SK-N-MC (cell line): Measurements from ENCODE around the gene EFS.

Experiments used
- EZH2 ChIP-seq: fragments of 200-600 bp; sonication (generic); IDR thresholded peaks from one replicate; pipeline ENCODE4 v1.6.1; 2017; ENCODE audit warnings: antibody characterized with exemption
- POLR2AphosphoS5 ChIP-seq: IDR thresholded peaks from 2 replicates; pipeline ENCODE4 v1.6.1; 2012; ENCODE audit warnings: mild to moderate bottlenecking, low read depth, low read length, borderline replicate concordance

GRCh38 chr14:23323838-23324454, 41.0 kb downstream of the EFS start:
- TF ChIP-seq EZH2: no peak
- no peak for TF ChIP-seq POLR2AphosphoS5
